NK-92 (cell line): ENCODE data around the gene NRDE2.

Source experiments
- DNase-seq: peaks from one replicate; lab custom pipeline; 2025; ENCODE audit not compliant: unreplicated experiment; lab: John Stamatoyannopoulos, UW

Gene NRDE2

GRCh38 chr14:90297876-90298629, 33.7 kb downstream of the NRDE2 start:
- DNase-seq: no peak

GRCh38 chr14:90296641-90297040, 35.1 kb downstream of the NRDE2 start:
- DNase-seq: no peak

- DNase-seq: no peak
Observed at GRCh38 chr14:90295870-90296516, 35.7 kb downstream of the NRDE2 start.

DNA sequence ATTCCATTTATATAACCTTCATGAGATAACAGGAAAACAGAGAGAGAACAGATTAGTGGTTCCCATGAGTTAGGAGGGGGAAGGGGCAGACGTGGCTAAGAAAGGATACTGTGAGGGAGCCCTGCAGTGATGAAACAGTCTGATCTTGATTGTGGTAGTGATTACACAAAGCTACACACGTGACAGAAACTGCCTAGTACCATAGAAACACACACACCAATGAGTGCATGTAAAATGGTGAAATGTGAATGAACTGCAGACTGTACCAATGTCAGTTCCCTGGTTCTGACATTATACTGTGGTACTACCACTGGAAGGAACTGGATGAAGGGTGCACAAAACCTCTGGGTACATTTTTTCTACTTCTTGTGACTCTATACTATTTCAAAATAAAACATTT, 36.9 kb downstream of the NRDE2 start:
- no peak for DNase-seq

DNA sequence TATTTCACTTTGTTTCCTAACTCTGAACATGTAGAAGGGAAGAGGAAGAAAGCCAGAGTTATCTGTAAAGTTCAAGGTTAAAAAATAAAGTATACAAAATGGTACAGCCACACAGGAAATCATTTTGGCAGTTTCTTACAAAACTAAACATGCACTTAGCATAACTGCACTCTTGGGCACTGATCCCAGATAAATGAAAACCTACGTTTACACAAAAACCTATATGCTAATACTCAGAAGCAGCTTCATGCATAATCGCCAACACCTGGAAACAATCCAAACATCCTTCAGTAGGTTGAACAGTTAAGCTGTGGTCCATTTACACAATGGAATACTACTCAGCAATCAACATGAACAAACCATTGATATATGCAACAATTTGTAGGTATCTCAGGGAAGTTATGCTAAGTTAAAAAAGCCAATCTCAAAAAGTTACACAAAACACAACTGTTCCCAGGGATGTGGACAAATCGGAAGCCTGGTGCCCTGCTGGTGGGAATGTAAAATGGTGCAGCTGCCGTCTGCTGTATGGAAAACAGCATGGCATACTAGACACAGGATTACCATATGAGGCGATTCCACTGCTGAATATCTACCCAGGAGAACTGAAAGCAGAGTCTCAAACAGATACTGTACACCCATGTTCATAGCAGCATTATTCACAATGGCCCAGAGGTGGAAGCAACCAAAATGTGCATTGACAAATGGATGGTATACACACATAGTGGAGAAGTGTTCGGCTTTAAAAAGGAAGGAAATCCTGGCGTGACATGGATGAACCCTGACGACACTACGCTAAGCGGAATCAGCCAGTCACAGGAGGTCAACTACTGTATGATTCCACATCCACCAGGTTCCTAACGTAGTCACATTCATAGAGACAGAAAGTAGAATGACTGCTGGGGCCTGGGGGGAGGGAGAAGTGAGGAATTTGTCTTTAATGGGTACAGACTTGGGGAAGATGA, 37.7 kb downstream of the NRDE2 start:
- DNase-seq: no peak

DNA sequence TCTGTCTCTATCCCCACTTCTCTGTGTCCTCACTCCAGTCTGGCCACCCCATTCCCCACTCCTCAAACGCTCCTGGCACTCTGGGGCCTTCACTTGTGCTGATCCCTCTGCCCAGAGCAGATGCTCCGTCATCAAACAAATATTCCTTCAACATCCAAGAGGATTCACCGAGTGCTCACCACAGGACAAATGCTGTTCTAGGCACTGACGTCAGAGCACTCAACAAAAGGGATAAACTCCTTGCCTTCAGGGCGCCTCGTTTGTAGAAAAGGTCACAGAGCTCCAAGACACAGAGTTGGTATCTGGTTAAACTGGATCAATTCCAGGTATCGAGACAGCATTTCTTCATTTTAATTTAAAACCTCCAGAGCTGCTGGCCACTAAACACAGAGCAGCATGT, 40.0 kb downstream of the NRDE2 start:
- DNase-seq: no peak

GRCh38 chr14:90290337-90291011, 41.3 kb downstream of the NRDE2 start:
- DNase-seq: no peak

GRCh38 chr14:90288651-90289355, 42.9 kb downstream of the NRDE2 start:
- no peak for DNase-seq

DNA sequence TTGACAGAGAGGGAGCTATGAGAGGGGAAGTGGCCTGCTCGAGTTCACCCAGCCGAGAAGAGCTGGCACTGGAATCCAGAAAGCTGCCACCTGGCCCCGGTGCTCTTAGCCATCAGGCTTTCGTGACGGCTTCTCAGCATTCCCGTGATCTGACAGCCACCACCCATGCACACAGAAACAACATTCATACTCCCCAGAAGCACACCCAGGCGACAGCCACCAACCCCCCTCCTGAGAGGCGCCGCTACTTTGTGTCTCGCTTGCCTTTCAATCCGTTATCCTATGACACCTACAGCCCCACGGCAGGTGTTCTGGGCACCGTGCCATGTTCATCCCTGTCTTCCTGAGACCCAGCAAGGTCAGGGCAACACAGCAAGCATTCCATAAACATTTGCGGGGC, 44.0 kb downstream of the NRDE2 start:
- no peak for DNase-seq

DNA sequence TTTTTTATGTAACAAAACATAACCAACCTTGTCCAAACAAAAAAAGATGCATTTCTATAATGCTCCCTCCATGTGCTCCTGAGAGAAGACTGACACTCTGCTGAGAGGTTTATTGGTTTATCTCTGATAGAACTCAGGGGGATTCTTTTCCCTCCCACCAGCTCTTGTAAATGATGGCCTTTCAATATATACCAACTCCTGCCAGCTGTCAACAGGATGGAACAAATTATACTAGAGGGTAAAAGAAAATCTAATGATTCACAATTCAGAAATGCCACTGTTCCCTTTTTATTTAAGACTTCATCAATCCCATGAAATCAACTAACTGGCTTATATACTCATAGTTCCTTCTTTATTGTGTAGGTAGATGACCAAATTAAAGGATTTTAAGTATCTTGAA, 50.0 kb downstream of the NRDE2 start:
- no peak for DNase-seq

- no peak for DNase-seq
Observed at GRCh38 chr14:90281261-90281660, 50.5 kb downstream of the NRDE2 start.

DNA sequence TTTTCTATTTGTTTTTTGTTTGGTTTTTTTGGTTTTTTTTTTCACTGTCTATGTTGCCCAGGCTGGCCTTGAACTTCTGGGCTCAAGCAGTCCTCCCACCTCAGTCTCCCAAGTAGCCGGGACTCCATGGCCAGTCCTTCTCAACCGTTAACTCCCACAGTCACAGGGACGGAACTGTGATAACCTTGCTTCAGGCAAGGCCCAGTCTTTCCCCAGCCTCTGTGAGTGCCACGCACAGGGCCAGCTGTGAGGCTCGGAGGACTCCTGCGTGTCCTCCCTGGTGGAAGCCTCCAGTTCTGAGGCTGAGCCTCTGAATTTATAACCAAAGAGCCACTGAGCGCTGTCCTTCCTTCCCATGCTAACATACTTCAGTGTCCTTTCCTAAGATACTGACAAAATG, 51.6 kb downstream of the NRDE2 start:
- DNase-seq: no peak

DNA sequence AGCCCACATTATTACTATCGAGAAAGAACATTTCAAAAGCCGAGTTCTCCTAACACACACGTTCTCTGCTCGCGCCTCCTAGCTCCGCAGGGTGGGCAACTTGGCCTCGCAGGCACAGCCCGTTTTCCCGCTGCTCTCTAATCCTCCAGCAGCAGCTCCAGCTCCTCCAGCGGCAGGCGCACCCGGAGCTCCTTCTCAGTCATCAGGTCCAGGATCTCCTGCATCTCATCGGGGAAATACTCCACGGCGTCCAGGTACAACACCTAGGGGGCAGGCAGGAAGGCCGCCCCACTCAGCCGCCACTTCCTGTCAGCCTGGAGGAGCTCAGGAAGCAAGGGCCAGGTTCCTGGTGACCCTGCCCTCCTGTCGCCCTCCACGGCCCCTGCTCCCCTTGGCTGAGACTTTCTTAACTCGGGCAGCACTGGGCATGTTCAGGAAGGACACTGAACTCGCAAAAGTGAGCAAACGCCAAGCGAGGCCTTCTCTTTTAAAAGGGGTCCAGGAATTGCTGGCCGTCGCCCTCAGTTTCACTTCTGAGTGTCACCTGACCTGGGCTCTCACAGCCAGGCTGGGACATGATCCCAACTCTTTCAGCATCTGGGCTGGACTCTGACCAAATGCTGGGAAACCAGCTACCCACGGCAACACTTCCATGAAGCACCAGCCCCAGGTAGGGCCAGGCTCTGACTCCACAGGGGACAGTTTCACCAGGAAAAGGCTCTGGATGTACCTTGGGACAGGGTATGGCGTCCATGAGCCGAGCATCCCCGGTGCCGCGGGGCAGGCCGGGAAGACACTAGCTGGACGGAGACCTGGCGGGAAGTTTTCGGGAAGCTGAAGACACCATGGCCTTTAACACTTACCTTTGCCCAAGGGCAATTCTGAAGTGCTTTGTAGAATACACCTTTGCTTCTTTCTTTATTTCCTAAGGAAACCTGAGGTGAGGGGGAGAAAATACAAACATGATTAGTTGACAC, 53.3 kb downstream of the NRDE2 start:
- no peak for DNase-seq

DNA sequence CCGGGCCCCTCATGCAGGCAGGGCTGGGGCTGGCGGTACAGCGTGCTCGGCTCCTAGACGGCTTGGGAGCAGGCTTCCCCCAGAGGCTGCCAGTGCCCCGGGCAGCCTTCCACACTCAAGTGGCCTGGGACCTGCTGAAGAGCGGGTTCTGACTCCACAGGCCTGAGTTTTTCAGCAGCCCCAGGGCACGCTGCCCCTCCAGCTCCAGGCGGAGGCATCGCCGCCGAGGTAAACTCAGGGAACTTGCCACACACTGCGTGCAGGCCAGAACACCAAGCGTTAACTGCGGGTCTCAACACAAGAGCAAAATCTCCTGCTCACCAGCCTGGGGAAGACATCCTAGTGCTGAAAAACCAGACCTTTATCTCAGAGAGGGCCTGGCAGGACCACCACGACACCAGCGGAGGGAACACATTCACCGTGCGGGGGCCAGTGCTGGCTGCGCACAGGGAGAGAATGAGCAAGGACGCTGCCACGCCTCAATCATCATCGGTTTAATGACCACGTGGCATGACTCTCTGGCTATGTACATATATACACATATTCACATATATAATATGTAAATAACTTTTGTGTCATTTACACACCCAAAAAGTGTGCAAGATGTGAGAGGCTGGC, 54.1 kb downstream of the NRDE2 start:
- DNase-seq: no peak

- no peak for DNase-seq
Observed at GRCh38 chr14:90276646-90277367, 54.9 kb downstream of the NRDE2 start.

- DNase-seq: no peak
Observed at GRCh38 chr14:90275820-90276219, 55.9 kb downstream of the NRDE2 start.

GRCh38 chr14:90275458-90275814, 56.3 kb downstream of the NRDE2 start:
- DNase-seq: no peak

GRCh38 chr14:90274808-90275457, 56.8 kb downstream of the NRDE2 start:
- DNase-seq: no peak
